D721Med (cell line): ENCODE measurements around the gene BICDL2.

Source experiments
- DNase-seq: peaks from one replicate; pipeline ENCODE4 v3.0.0; 2011; ENCODE audit warnings: low spot score; ENCODE audit not compliant: insufficient read length
- FAIRE-seq: peaks from 2 replicates; lab custom pipeline; 2011; peaks lifted over from hg19 to GRCh38; lab: Jason Lieb, UNC
- TF ChIP-seq, protein P1 (sequence below): IDR thresholded peaks from 2 replicates; pipeline ENCODE4 v1.5.1; 2012; ENCODE audit warnings: mild to moderate bottlenecking, control low read depth; ENCODE audit not compliant: insufficient read depth; ENCODE audit errors: missing control alignments

The BICDL2 gene

DNA sequence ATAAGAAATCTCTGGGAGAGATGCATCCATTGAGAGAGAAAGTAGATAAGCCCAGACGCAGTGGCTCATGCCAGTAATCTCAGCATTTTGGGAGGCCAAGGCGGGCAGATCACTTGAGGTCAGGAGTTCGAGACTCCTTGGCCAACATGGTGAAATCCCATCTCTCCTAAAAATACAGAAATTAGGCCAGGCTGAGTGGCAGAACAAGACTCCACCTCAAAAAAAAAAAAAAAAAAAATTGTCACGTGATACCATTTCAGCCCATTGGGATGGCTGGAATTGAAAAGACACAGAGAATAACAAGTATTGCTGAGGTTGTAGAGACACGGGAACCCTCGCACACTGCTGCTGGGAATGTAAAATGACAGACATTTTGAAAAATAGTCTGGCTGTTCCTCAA is 25.8 kb upstream of the BICDL2 start:
- FAIRE-seq (no peak), DNase-seq (no peak)
- TF ChIP-seq, protein P1, sequence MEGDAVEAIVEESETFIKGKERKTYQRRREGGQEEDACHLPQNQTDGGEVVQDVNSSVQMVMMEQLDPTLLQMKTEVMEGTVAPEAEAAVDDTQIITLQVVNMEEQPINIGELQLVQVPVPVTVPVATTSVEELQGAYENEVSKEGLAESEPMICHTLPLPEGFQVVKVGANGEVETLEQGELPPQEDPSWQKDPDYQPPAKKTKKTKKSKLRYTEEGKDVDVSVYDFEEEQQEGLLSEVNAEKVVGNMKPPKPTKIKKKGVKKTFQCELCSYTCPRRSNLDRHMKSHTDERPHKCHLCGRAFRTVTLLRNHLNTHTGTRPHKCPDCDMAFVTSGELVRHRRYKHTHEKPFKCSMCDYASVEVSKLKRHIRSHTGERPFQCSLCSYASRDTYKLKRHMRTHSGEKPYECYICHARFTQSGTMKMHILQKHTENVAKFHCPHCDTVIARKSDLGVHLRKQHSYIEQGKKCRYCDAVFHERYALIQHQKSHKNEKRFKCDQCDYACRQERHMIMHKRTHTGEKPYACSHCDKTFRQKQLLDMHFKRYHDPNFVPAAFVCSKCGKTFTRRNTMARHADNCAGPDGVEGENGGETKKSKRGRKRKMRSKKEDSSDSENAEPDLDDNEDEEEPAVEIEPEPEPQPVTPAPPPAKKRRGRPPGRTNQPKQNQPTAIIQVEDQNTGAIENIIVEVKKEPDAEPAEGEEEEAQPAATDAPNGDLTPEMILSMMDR = no peak

DNA sequence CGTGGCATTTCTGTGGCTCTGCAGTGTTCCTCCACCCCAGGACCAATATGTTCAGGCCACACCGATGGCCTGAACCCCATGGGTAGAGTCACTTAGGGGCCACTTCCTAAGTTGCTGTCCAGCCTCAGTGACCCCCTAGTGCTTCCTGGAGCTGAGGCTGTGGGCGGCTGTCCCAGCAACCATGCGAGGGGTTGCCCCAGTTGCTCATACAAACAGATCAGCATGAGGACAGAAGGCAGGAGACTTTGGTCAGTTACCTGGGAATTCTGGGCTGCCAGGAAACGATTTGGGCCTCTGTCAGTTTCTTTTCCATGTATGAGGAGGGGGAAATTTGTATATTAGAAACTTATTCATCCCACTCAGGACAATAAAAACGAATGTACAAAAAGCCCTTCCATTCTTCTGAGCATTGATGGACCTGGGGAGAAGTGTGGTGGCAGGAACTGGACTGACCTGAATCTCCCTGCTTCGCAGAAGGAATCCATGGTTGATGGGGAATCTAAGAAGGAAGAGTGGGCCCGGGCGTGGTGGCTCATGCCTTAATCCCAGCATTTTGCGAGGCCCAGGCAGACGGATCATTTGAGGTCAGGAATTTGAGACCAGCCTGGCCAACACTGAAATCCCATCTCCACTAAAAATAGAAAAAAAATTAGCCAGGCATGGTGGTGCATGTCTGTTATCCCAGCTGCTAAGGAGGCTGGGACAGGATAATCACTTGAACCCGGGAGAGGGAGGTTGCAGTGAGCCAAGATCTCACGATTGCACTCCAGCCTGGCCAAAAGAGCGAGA is 23.8 kb upstream of the BICDL2 start:
- no peak for FAIRE-seq
- TF ChIP-seq, protein P1 = no peak
- no peak for DNase-seq

DNA sequence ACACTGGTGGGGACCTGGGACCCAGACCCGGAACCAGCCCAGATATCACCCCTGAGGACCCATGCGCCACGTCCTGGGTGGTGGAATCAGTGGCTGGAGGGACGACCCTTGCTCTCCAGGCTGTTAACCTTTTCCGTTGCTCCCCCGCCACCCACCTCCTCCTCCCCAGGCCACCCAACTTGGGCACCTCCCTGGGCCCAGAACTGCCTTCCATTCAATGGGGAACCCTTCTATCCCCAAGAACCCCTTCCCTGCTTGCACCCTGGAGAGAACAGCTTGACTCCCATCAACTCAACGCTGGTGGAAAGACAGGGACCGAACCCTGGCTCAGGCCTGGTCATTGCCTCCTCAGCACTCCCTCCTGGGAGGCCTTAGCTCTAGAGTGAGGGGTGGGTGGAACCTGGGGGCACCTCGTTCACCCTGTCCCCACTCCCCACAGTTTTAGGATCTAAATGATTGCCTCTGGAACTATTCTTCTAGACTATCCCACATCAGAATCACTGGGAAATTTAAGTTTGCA is 23.0 kb upstream of the BICDL2 start:
- TF ChIP-seq, protein P1 = no peak
- DNase-seq = no peak
- FAIRE-seq = no peak

DNA sequence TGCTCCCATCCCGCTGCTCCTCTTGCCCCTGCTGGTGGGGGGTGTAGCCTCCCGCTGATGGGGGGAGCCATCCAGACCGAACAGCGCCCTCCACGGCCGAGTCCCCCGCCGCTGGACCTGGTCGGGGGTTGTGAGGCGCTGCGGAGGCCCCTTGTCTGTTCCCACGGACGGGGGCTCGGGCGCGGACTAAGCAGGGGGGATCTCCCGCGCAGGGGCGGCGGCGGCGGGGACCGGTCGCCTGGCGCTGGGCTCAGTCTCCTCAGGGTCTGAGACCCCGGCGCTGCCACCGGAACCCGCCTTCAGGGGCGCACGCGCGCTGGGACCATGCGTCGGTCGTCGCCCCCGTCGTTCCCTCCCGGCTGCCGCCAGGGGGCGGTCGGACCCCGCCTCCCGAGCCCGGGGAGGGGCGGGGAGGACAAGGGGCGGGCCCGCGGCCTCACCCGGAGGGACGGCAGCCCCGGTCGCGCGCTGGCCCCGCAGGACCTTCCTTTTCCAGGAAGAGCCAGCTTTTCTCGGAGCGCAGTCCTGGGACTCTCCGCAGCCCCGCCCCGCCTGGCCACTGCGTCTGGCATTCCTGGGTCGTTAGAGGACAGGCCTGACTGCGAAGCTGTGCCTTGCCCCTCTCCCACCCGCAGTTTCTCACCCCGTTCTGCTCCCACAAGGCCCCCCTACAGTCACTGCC is 22.4 kb upstream of the BICDL2 start:
- no peak for FAIRE-seq
- peak; percentile 84 for DNase-seq
- TF ChIP-seq, protein P1 = peak; percentile 63

DNA sequence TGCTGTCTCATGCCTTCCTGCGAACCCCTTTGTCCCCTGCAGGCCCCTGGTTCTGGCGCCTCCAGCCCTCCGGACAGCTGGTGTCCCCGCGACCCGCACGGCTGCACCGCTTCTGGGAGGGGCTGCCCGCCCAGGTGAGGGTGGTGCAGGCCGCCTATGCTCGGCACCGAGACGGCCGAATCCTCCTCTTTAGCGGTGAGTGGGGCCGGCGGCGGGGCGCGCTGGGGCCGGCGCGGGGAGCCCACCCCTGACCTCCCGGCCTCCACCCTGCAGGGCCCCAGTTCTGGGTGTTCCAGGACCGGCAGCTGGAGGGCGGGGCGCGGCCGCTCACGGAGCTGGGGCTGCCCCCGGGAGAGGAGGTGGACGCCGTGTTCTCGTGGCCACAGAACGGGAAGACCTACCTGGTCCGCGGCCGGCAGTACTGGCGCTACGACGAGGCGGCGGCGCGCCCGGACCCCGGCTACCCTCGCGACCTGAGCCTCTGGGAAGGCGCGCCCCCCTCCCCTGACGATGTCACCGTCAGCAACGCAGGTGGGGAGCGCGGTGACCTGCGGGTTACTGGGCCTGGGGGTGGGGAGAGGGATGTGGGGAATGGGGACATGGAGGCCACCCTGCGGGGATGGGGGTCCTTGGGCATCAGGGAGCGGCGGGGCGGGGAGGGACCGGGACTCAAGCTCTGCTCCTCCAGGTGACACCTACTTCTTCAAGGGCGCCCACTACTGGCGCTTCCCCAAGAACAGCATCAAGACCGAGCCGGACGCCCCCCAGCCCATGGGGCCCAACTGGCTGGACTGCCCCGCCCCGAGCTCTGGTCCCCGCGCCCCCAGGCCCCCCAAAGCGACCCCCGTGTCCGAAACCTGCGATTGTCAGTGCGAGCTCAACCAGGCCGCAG is 21.6 kb upstream of the BICDL2 start:
- FAIRE-seq = no peak

DNA sequence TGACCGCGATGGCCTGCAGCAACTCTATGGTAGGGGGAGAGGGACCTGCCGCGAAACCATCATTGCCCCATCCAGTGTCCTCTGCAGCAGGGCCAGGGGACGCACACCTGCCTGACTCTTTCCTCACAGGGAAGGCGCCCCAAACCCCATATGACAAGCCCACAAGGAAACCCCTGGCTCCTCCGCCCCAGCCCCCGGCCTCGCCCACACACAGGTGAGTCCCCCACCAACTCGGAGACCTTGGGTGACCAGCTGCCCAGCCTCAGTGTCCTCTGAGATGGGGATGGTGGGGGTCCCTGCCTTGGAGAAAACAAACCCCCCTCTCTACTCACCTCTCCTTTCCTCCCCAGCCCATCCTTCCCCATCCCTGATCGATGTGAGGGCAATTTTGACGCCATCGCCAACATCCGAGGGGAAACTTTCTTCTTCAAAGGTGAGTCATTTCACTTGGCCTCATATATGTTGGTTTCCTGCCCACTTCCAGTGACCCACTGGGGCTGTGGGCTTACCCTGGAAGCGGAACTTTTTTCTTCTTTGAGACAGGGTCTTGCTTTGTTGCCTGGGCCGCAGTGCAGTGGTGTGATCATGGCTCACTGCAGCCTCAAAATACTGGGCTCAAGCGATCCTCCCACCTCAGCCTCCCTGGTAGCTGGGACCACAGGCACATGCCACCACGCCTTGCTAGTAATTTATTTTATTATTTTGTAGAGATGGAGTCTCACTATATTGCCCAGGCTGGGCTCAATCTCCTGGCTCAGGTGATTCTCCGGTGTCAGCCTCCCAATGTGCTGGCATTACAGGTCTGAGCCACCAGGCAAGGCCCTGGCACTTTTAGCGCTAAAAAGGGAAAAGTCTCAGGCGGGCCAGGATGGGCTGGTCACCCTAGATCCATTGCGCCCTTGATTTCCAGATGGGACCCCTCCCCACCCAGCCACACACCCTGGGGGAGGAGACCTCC is 20.7 kb upstream of the BICDL2 start:
- TF ChIP-seq, protein P1 = no peak
- DNase-seq = no peak
- FAIRE-seq = no peak

More for the DNA sequence above, 21.6 kb upstream of the BICDL2 start:
- TF ChIP-seq, protein P1 = no peak
- DNase-seq = no peak
